Liver (tissue), 3 donors: ENCODE data around the gene PAPPA.

Experiments
- ATF3 ChIP-seq: IDR thresholded peaks from 2 replicates; pipeline ENCODE4 v1.6.1; 2016; ENCODE audit warnings: antibody characterized with exemption
- CTCF ChIP-seq: fragments of 150-350 bp; IDR thresholded peaks from 2 replicates; pipeline ENCODE4 v1.5.1; 2017; ENCODE audit warnings: improper control_type of control experiment, low read depth, low read length; ENCODE audit not compliant: missing input control
- FOXA1 ChIP-seq: IDR thresholded peaks from 2 replicates; pipeline ENCODE4 v1.6.1; 2016; ENCODE audit warnings: antibody characterized with exemption
- GABPA ChIP-seq, 2 donors: IDR thresholded peaks in 1 of 2; conservative IDR thresholded peaks in 1 of 2; 2 replicates each; pipeline ENCODE4 v1.6.1; 2016; ENCODE audit warnings: antibody characterized with exemption in 2 of 2, mild to moderate bottlenecking in 1 of 2, moderate library complexity in 1 of 2
- RAD21 ChIP-seq, 2 donors: IDR thresholded peaks; 2 replicates each; pipeline ENCODE4 v1.6.1; 2016; ENCODE audit warnings: antibody characterized with exemption in 2 of 2, mild to moderate bottlenecking in 2 of 2
- SP1 ChIP-seq: IDR thresholded peaks from 2 replicates; pipeline ENCODE4 v1.6.1; 2018; ENCODE audit warnings: antibody characterized with exemption, mild to moderate bottlenecking
- TF ChIP-seq, protein P1 (sequence below): IDR thresholded peaks from 2 replicates; pipeline ENCODE4 v1.6.1; 2016; ENCODE audit warnings: antibody characterized with exemption, mild to moderate bottlenecking
- TF ChIP-seq, protein P2 (sequence below): IDR thresholded peaks from 2 replicates; pipeline ENCODE4 v1.6.1; 2016; ENCODE audit warnings: antibody characterized with exemption
- donor health status: healthy.
- donor health status: healthy.

- TF ChIP-seq CTCF = no peak
- TF ChIP-seq ATF3 = no peak
- TF ChIP-seq SP1 = no peak
- TF ChIP-seq, protein P1, sequence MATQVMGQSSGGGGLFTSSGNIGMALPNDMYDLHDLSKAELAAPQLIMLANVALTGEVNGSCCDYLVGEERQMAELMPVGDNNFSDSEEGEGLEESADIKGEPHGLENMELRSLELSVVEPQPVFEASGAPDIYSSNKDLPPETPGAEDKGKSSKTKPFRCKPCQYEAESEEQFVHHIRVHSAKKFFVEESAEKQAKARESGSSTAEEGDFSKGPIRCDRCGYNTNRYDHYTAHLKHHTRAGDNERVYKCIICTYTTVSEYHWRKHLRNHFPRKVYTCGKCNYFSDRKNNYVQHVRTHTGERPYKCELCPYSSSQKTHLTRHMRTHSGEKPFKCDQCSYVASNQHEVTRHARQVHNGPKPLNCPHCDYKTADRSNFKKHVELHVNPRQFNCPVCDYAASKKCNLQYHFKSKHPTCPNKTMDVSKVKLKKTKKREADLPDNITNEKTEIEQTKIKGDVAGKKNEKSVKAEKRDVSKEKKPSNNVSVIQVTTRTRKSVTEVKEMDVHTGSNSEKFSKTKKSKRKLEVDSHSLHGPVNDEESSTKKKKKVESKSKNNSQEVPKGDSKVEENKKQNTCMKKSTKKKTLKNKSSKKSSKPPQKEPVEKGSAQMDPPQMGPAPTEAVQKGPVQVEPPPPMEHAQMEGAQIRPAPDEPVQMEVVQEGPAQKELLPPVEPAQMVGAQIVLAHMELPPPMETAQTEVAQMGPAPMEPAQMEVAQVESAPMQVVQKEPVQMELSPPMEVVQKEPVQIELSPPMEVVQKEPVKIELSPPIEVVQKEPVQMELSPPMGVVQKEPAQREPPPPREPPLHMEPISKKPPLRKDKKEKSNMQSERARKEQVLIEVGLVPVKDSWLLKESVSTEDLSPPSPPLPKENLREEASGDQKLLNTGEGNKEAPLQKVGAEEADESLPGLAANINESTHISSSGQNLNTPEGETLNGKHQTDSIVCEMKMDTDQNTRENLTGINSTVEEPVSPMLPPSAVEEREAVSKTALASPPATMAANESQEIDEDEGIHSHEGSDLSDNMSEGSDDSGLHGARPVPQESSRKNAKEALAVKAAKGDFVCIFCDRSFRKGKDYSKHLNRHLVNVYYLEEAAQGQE = no peak
- TF ChIP-seq, protein P2, sequence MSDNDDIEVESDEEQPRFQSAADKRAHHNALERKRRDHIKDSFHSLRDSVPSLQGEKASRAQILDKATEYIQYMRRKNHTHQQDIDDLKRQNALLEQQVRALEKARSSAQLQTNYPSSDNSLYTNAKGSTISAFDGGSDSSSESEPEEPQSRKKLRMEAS = no peak
- no peak for TF ChIP-seq RAD21 (IDR thresholded peaks at IDR 0.05)
- TF ChIP-seq GABPA (IDR thresholded peaks at IDR 0.05 in 1 of 2, conservative IDR thresholded peaks at IDR 0.05 in 1 of 2) = no peak
- no peak for TF ChIP-seq FOXA1
Measured at GRCh38 chr9:116414374-116414773, 260.8 kb downstream of the PAPPA start.
